Adrenal gland (tissue), 5 donors: ENCODE measurements around the gene ZNF394.

Experiments used
- POLR2A ChIP-seq, 2 donors: fragments of 450-650 bp; IDR thresholded peaks; one replicate each; pipeline ENCODE4 v1.6.1; 2017; ENCODE audit warnings: antibody characterized with exemption in 2 of 2, mild to moderate bottlenecking in 2 of 2, moderate library complexity in 1 of 2
- TF ChIP-seq, protein P1 (sequence below), 6 experiments: fragments of 450-650 bp in 4 of 6; fragments of 200-600 bp in 2 of 6; sonication (generic) in 1 of 6; IDR thresholded peaks; 1 replicate in 5 of 6; 2 replicates in 1 of 6; pipeline versions ENCODE4 v1.5.1 to v1.8.0; 2016 to 2021; ENCODE audit warnings: antibody characterized with exemption in 6 of 6, mild to moderate bottlenecking in 2 of 6, moderate library complexity in 1 of 6
- donor health status: DM: no; HTN: no; CAD: no.

- no peak for TF ChIP-seq POLR2A (IDR thresholded peaks at IDR 0.05)
- TF ChIP-seq, protein P1, sequence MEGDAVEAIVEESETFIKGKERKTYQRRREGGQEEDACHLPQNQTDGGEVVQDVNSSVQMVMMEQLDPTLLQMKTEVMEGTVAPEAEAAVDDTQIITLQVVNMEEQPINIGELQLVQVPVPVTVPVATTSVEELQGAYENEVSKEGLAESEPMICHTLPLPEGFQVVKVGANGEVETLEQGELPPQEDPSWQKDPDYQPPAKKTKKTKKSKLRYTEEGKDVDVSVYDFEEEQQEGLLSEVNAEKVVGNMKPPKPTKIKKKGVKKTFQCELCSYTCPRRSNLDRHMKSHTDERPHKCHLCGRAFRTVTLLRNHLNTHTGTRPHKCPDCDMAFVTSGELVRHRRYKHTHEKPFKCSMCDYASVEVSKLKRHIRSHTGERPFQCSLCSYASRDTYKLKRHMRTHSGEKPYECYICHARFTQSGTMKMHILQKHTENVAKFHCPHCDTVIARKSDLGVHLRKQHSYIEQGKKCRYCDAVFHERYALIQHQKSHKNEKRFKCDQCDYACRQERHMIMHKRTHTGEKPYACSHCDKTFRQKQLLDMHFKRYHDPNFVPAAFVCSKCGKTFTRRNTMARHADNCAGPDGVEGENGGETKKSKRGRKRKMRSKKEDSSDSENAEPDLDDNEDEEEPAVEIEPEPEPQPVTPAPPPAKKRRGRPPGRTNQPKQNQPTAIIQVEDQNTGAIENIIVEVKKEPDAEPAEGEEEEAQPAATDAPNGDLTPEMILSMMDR (IDR thresholded peaks at IDR 0.05): no peak
Observed at GRCh38 chr7:99485094-99485493, 15.0 kb downstream of the ZNF394 start.
